Gastroesophageal sphincter (tissue), 3 donors: Measurements from ENCODE around the gene SNCB.

Experiments used
- EP300 ChIP-seq: sonication (generic); formaldehyde crosslinking; IDR thresholded peaks from one replicate; pipeline ENCODE4 v1.6.1; 2017; ENCODE audit warnings: antibody characterized with exemption, mild to moderate bottlenecking
- POLR2A ChIP-seq, 2 donors: fragments of 450-650 bp; IDR thresholded peaks; one replicate each; pipeline ENCODE4 v1.6.1; 2017; ENCODE audit warnings: antibody characterized with exemption in 2 of 2, mild to moderate bottlenecking in 2 of 2, moderate library complexity in 1 of 2
- POLR2AphosphoS5 ChIP-seq: sonication (generic); formaldehyde crosslinking; IDR thresholded peaks from one replicate; pipeline ENCODE4 v1.6.1; 2017; ENCODE audit warnings: antibody characterized with exemption
- TF ChIP-seq, protein P1 (sequence below), 4 experiments: fragments of 200-600 bp in 2 of 4; fragments of 450-650 bp in 2 of 4; sonication (generic) in 1 of 4; IDR thresholded peaks; one replicate each; pipeline ENCODE4 v1.5.1; 2017 to 2019; ENCODE audit warnings: antibody characterized with exemption in 4 of 4, mild to moderate bottlenecking in 2 of 4, moderate library complexity in 2 of 4

DNA sequence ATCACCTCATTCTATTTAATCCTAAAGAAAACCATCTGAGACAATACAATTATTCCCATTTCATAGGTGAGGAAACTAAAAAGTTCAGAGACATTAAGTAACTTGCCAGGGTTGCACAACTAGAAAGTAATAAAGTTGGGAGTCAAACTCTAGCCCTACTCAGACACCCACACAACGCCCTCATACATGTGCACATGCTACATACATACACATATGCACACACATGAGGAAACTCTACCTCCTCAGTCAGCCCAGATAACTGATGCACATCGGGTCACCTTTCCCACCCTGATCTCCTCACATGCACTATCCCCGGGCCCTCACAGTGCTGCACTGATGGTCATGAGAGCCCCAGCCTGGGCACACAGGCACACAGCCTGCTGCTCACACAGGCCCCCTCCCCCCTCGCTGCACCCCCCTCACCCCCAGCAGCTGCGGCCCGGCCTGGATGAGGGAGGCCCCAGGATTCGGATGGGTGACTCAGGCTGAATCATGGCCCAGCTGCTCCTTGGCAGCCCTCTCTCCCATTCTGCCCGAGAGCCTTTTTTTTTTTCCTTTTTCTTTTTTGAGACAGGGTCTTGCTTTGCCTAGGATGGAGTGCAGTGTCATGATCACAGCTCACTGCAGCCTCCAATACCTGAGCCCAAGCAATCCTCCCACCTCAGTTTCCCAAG lies 15.4 kb downstream of the SNCB start:
- TF ChIP-seq, protein P1, sequence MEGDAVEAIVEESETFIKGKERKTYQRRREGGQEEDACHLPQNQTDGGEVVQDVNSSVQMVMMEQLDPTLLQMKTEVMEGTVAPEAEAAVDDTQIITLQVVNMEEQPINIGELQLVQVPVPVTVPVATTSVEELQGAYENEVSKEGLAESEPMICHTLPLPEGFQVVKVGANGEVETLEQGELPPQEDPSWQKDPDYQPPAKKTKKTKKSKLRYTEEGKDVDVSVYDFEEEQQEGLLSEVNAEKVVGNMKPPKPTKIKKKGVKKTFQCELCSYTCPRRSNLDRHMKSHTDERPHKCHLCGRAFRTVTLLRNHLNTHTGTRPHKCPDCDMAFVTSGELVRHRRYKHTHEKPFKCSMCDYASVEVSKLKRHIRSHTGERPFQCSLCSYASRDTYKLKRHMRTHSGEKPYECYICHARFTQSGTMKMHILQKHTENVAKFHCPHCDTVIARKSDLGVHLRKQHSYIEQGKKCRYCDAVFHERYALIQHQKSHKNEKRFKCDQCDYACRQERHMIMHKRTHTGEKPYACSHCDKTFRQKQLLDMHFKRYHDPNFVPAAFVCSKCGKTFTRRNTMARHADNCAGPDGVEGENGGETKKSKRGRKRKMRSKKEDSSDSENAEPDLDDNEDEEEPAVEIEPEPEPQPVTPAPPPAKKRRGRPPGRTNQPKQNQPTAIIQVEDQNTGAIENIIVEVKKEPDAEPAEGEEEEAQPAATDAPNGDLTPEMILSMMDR (IDR thresholded peaks at IDR 0.05): no peak
- TF ChIP-seq POLR2A (IDR thresholded peaks at IDR 0.05) (no peak), POLR2AphosphoS5 (no peak), EP300 (no peak)
